AML-193 (cell line): ENCODE data around the gene LINC01488.

Experiments used
- DNase-seq, 2 experiments: peaks; one replicate each; lab custom pipeline; 2025; lab: John Stamatoyannopoulos, UW

LINC01488 gene

DNA sequence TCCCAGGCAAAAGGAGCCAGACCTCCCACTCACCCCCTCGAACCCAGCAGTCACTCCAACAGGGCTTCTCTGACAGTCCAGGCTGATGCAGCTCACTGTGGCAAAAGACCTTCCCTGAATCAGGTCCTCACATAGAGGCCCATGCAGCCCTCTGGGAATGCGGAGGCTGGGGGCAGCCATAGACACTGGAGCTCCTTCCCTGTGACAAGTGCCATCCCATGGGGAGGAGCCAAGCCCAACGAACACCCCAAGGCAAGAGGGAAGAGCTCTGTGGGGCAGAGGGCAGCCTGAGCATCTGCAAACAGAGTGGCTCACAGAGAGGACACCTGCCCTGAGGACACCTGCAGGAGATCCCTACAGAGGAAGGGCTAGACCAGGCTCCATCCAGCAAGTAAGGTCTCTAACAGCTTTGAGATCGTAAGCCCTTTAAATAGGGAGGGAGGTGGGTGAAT is at the start of gene LINC01488:
Gene LINC01488, plus strand, starts transcription at position 271 of the 452 bp plus-strand sequence.
- no peak for DNase-seq

DNA sequence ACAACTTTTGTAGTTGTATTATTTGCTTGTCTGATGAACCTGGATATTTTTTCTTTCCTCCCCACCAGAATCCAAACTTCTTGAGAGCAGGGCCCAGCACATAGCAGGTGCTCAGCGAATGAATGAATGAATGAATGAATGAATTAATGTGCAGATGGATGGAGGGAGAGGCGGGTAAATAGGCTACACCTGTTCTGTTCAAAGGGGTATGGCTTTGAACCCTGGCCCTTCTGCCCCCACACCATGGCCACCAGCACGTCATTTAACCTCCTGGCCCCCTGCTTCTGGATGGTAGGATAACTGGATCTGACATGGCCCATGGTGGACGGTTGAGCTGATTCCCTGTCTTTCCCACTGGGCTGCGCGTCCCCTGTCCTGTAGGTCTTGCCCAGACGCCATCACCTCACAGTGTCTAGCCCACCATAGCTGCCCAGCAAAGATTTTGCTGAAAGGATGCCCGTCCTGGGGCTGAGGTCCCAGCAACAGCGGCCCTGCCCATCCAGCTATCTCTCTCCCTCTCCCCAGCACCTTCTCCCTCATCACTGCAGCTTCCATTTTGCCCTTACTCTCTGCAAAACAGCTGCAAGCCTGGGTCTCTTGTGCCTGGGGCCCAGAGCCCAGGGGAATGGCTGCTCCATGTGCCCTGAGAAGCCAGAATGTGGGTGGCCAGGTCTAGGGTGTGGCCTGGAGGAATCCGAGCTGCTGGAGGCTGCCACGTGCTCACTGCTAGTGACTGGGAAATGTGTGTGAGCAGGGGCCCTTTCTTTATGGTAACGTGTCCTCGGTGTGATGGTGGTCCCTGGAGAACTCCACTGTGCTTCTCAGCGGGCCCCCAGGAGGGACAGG is 49.3 kb upstream of the LINC01488 start:
- DNase-seq: no peak

GRCh38 chr11:69433741-69434140 is 47.7 kb upstream of the LINC01488 start:
- DNase-seq: no peak

DNA sequence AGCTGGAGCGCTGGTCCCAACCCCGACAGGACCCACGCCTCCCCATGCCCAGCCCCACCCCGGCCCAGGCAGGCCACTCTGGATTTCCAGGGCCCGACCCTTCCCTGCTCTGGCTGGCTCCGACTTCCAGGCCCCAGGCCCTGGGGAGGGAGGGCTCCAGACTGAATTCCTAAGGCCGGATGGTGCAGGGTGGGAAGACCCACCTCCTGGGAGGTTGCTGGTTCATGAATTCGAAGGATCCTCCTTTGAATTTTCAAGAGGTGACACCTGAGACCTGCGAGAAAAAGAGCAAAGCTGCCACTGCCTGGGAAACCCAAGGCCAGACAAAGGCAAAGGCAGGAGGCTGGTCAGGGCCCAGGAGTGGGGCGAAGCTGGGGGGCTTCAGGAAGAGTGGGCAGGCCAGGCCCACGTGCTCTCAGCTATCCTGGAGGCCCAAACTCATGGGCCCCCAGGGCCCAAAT is 47.0 kb upstream of the LINC01488 start:
- DNase-seq: no peak

- peak; percentile 24 to 30 for DNase-seq
Measured at GRCh38 chr11:69435161-69435986, 46.1 kb upstream of the LINC01488 start.

GRCh38 chr11:69436041-69436982 is 45.2 kb upstream of the LINC01488 start:
- peak; percentile 27 to 35 for DNase-seq

GRCh38 chr11:69437001-69437875 is 44.2 kb upstream of the LINC01488 start:
- no peak for DNase-seq

DNA sequence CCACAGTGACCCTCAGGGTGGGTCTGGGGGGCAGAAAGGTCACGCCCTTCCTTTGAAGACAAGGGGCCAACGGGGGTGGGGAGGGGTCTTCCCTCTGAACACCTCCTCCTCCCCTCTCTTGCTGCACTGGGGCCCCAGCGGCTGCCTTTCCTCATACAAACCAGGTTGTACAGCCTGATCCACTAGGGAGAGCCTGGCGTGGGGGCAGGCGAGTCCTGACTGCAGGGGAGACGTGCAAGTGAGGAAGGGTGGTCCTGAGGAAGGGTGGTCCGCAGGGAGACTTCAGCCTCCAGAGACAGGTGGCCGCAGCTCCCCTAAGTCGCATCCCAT is 43.6 kb upstream of the LINC01488 start:
- DNase-seq: no peak

- DNase-seq: no peak
Measured at GRCh38 chr11:69438286-69438920, 43.1 kb upstream of the LINC01488 start.

- no peak for DNase-seq
Measured at GRCh38 chr11:69439127-69439526, 42.3 kb upstream of the LINC01488 start.

GRCh38 chr11:69439651-69440464 is 41.6 kb upstream of the LINC01488 start:
- no peak for DNase-seq

GRCh38 chr11:69440876-69441275 is 40.6 kb upstream of the LINC01488 start:
- no peak for DNase-seq

DNA sequence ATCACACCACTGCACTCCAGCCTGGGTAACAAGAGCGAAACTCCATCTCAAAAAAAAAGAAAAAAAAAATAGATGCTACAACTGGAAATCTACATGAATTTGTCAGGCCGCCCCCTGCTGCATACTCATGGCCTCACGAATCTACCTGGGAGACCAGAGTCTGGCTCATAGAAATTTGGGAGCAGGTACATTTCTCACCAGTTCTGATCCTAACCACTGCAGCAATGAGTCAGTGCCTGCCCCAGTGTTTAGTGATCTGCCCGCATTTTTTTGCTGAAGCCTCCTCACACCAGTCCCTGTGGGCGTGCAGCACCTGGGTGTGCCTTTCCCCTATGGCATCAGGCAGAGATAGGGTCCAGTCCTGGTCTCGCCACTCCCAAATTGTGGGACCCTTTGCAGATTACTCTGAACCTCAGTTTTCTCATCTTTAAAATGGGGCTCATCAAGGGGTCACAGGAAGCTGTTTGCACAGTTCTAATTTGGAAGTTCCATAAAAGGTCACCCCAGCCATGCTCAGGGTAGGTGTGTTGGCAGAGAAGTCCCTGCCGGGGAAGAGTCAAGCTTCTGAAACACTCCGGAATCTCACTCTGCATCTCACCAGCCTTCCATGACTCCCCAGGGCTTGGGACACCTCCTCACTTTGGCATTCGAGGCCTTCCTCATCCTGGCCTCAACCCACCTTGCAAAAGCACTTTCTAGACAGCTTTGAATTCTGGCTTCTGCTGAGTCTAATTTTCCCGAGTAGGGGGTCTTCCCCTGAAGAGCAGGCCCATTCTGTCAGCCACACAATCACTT is 39.3 kb upstream of the LINC01488 start:
- DNase-seq: no peak

- DNase-seq: no peak
Measured at GRCh38 chr11:69442807-69443137, 38.7 kb upstream of the LINC01488 start.

DNA sequence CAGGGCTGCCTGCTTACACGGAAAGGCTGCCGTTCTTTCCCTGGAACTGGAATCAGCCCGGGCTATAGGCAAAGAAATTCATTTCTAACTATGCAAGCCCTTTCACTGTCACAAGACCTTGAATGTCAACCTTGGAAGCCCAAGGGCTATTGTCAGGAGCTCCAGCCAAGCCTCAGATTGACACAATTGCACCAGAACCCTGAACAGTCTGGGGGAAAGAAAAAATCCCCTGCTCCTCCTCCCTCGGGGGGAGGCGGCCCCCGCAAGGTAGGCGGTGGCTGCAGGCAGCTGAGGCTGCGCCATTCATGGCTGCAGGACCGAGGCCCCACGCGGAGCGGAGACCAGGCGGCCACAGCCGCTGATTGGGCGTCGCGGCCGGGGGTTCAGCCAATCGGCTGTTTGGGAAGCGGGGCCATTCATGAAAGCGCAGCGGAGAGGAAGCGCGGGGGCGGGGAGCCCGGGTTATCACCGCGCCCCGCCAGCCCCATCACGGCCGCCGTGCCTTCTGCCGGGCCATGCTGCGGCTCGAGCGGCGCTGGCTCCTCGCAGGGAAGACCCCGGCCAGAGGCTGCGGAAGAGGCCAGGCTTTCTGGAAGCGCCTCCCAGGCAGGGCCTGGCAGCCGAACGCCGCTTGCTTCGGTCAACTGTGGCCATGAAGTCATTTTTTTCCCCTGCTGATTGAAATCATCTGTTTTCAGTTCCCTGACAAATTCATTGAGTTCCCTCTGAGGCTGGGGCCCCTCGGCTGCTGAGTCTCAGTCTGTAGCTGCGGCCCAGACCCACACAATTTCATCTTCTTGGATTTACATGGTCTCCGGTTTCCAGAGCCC is 38.1 kb upstream of the LINC01488 start:
- DNase-seq: peak; percentile 76 to 81

GRCh38 chr11:69443968-69444364 is 37.5 kb upstream of the LINC01488 start:
- DNase-seq: peak in 1 of 2 experiments; percentile 18

DNA sequence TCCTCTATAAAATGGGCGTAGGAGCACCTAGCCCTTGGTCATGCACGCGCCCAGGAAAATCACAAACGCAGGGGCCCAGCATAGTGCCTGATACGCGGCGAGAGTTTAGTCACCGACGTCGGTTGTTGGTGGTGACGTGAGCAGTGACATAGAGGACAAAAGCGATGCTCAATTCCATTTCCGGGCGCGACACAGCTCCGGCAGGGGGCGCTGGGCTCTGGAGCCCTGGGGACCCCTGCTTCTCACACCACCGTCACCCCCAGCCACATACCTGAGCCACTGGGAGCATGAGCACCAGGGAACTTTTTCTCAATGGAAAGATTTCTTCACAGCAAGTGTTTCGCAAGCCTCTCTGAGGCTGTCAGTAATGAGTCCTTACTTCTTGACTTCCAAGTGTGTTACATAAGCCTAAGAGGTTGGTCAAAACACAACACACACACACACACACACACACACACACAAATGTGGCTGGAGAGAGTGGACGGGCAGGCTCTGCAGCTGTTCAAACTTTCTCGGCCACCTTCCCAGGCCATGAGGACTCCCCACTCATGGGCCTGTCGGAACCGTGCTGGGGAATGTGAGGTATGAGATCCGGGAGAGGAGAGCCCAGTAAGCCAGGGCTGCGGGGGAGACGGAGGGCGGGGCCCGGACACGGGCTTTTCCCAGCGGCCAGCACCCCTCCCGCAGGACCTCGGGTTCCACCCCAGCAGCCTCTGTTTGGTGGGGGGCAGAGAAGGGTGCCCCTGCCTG is 36.9 kb upstream of the LINC01488 start:
- peak; percentile 79 to 84 for DNase-seq
